DMS53 (cell line): Measurements from ENCODE around the gene TSPAN18.
A peak's percentile ranks its signal among the peaks of the same experiment; 100 is the strongest.

Experiments
- DNase-seq: peaks from one replicate; lab custom pipeline; 2025; lab: John Stamatoyannopoulos, UW

Gene TSPAN18

GRCh38 chr11:44957776-44958564, 231.2 kb downstream of the TSPAN18 start:
- DNase-seq = peak; percentile 42

DNA sequence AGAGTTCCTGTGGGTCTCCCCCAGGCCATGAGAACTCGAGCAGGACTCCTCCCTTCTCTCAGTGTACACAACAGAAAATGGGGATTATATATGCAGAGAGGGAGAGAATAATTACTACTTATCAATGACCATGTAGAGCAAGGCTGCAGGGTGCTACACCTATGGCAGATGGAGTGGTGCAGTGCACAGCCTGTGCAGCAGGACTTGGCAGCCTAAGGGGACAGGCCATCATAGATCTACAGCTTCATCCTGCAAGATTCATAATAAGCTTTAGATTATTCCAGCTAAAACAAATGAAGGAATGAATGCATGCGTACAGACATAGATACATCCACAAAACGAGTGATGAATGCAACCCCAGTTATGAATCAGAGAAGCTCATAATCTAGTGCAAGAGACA, 232.3 kb downstream of the TSPAN18 start:
- no peak for DNase-seq

GRCh38 chr11:44960200-44960845, 233.6 kb downstream of the TSPAN18 start:
- no peak for DNase-seq

DNA sequence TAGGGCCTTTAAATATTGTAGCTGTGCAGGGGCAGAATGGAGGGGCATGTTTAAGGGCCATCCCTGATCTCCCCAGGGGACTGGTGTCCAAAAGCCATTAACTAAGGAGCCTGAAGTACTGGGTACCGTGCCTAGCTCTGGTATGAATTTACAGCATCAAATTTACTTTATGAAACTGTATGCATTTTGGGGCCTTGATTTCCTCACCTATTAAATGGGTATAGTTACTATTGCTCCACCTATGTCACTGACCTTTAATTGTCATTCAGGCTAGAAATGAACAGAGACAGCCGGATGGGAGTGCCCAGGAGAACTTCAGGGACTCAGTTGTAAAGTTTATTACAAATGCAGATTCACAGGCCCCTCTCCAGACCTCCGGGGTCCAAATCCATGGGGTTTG, 235.7 kb downstream of the TSPAN18 start:
- no peak for DNase-seq

DNA sequence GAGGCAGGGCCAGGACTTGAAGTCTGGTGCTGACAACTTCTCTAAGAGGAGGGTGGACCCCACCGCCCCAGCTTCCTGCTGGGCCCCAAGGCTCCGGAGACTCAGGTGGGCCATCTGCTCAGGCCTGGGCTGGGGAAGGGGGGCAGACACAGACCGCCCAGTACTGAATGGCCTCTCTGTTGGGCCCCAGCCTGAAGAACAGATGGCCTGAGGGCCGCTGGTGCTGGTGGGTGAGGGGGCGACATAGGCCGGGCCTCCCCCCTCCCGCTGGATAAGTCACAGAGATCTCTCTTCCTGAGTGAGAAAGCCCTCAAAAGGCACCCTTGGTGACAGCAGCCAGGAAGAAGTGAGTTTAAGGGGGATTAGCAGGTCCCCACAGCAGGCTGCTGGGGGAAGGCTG, 236.4 kb downstream of the TSPAN18 start:
- no peak for DNase-seq

DNA sequence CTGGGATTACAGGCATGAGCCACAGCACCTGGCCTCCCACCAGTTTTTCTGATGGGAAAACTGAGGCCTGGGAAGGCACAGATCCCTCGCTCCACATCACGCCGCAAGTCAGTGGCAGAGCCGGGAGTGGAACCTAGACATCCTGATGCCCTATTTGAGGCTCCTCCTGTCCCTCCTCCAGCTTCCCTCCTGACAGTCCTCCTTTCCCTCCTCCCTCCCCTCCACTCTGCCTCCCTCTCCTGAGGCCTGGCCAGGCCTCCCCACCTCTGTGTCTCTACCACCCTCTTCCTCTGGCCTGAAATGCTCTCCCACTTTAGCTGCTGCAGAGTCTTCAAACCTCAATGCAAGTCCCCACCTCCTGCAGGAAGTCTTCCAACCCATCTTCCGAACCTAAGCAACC, 237.2 kb downstream of the TSPAN18 start:
- DNase-seq = no peak

- no peak for DNase-seq
These were observed 237.9 kb downstream of the TSPAN18 start for GRCh38 chr11:44964526-44965209.

DNA sequence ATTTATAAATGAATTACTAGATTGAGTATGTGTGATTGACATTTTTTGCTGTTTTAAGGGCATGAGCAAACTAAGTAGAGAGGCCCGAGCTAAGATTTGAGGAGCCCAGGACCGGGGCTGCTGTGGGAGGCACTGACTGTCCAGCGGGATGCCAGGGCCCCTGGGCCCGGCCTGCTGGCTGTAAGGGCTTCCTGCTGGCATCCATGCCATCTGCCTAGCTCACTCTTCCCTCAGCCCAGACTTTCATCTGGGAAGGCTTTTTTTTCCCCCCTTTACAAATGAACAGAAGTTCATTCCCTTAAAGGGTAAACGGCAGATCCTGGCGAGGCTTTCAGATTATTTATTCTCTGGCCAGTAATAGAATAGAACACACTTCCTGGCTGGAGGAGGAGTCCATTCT, 239.9 kb downstream of the TSPAN18 start:
- no peak for DNase-seq

- no peak for DNase-seq
These were observed 241.3 kb downstream of the TSPAN18 start for GRCh38 chr11:44967930-44968496.

DNA sequence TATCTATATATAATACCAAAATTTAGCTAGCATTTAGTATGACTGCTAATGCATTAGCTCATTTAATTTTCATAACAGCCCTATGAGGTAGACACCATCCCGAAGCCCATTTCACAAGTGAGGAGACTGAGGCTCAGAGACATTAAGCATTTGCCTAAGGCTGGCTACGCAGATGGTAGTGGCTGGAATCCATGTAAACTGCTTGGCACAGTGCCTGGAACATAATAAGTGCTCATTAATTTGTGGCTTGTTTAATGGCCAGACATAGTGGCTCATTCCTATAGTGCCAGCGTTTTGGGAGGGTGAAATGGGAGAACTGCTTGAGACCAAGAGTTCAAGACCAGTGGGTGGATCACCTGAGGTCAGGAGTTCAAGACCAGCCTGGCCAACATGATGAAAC, 241.7 kb downstream of the TSPAN18 start:
- DNase-seq = no peak

DNA sequence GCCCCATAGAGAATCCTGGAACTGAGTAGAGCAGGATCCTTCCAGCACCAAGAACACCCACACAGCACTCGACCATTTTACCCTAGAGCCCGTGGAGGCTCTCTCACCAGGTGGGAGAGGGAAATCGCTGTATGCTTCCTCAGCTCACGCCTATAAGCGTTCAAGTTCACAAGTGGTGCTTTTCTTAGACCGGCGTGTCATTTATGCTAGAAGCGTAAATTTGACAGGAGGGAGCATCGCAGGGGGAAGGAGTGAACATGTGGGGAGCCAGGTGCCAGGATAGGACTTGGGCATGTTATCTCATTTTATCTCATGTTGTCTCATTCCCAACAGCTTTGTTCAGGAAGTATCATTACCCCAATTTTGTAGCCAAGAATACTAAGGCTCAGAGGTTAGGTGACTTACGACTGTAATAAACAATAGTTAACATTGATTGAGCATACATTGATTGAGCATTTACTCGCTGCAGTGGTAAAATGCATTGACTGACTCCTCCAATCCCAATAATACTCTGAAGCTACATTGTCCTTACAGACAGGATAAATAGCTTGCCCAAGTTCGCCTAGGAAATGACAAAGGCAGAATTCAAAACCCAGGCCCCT, 243.0 kb downstream of the TSPAN18 start:
- DNase-seq = no peak

GRCh38 chr11:44970293-44970692, 243.5 kb downstream of the TSPAN18 start:
- no peak for DNase-seq

- no peak for DNase-seq
These were observed 244.4 kb downstream of the TSPAN18 start for GRCh38 chr11:44971185-44971584.

DNA sequence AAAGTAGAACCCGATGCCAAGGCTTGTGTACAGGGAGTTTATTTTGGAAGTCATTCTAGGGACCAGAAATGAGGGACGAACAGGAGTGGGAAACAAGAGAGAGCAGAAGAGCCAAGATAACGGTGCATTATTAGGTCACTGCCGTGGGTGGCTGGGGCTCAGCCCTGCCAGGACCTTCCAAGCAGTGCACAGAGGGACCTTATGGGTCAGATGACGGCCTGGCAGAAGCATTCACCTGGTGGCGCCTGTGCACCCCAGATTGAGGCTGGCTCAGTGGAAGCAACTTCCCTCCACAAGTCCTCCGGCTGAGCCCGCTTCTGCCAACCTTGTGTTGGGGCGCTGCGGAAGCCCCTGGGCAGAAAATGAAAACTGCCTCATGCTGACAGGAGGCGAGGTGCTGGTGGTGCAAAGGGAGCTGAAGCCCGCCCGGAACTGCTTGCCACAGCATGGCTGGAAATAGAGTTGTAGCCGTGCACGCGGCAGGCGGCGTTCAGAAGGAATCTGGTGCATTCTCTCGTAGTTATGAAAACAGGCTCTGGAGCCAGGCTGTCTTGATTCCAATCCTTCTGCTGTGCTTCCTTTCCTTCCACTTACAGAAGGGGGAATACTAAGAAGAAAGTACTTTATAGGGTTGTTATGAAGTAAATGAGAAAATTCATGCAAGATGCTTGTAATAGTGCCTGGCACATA, 246.1 kb downstream of the TSPAN18 start:
- DNase-seq = no peak

GRCh38 chr11:44973632-44974401, 247.1 kb downstream of the TSPAN18 start:
- peak; percentile 24 for DNase-seq

DNA sequence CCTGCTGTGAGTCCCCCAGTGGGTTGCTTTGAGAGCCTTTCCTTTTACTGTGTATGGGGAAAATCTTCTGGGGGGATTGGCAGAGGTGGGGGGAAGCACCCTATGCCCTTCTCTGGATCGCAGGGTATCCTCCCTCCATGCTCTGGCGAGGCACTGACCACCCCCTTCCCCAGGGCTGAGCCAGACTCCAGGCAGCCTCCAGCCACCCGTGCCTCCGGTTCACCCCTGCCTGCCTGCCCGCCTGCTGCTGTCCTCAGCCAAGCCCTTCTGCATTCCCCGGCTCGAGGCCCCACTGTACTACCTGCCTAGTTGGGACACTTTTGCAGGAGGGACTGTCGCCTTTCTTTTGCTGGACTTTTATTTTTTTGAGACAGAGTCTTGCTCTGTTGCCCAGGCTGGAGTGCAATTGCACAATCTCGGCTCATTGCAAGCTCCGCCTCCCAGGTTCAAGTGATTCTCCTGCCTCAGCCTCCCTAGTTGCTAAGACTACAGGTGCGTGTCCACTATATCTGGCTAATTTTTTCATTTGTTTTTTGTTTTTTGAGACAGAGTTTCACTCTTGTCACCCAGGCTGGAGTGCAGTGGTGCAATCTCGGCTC, 247.7 kb downstream of the TSPAN18 start:
- no peak for DNase-seq

DNA sequence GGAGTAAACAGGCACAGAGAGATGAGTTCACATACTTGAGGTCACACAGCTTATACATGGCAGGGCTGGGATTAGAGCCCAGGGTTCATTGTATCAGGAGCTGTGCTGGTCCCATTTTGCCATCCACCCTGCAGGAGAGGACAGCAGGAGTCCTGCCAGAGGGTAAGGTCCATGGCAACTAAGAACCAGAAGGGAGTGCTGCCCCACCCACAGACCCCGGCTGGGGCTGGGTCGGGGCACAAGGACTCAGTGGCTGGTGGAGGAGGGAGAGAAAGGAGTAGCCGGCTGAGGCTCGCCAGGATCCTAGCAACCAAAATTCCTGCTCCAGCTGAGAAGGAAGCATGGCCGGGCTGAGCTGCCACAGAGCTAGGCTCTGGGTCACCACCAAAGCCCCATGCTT, 249.8 kb downstream of the TSPAN18 start:
- DNase-seq = no peak

DNA sequence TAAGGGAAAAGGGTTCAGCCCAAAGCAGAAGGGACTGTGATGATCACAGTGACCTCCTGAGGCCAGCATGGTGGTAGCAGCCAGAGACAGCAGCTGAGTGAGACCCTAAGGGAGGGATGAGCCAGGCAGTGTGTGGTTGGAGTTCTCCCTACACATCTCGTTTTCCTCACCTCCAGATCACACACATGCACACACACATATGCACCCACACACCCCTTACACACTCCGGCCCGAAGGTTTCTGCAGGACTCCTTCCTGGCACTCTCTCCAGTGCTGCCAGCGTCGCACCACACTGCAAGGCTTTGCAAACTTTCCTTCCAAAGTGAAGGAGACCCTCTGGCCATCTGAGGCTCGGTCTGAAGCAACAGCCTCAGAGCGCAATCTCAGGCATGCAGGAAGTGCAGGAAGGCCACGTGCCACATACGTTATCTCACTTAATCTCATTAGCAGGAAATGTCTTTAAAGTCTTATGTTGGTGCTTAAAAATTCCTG, 250.8 kb downstream of the TSPAN18 start:
- DNase-seq = peak; percentile 60

DNA sequence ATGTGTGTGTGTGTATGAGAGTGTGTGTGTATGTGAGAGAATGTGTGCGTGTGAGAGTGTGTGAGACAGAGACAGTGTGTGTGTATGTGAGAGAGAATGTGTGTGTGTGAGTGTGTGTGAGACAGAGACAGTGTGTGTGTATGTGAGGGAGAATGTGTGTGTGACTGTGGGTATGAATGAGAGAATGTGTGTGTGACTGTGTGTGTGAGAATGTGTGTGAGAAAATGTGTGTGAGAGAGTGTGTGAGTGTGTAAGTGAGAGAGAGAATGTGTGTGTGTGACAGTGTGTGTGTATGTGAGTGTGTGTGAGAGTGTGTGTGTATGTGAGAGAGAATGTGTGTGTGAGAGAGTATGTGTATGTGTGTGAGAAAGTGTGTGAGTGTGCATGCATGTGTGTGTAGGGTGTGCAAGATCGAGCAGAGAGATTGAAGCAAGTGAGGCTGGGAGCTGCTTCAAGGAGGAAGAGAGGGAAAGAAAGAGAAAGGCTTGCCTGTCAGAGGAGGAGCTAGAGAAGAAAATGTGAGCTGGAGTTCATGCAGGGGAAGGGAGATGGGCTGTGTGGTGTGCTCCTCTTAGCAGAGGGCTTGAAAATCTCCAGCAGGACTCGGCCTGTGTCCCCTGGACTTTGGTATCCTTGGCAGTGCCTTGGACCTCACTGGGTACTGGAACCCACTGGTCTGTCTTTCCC, 251.7 kb downstream of the TSPAN18 start:
- peak; percentile 36 for DNase-seq

GRCh38 chr11:44978961-44979331, 252.2 kb downstream of the TSPAN18 start:
- DNase-seq = peak; percentile 96
